ENCODE data around the gene TSHZ1.

GRCh38 chr18:75209951-75210258 lies 692 bp upstream of the TSHZ1 start:
- TF ChIP-seq CTCF (IDR thresholded peaks at IDR 0.05) = no peak
- TF ChIP-seq POLR2A (IDR thresholded peaks at IDR 0.05) = no peak
